Prostate gland (tissue), 2 donors: ENCODE data around the gene NKD2. TPM values are rescaled to one million over a fixed set of nuclear protein-coding genes. Genes with fewer than 3 reads are reported as not detected.
A peak's percentile ranks its signal among the peaks of the same experiment; 100 is the strongest.

Experiments used
- DNase-seq: peaks from one replicate; pipeline ENCODE4 v3.0.0-alpha.2; 2019; ENCODE audit warnings: low spot score
- H3K27ac ChIP-seq, 2 donors: fragments of 200-600 bp; sonication (generic); 2 replicates each; pipeline ENCODE4 v1.5.1; 2017 to 2019
- H3K27me3 ChIP-seq: fragments of 200-600 bp; sonication (generic); replicated peaks from 2 replicates; pipeline ENCODE4 v1.5.1; 2019; ENCODE audit not compliant: insufficient read depth
- H3K36me3 ChIP-seq, 2 donors: fragments of 200-600 bp; sonication (generic); 1 replicate in 1 of 2; 2 replicates in 1 of 2; pipeline versions ENCODE4 v1.5.1 to v1.8.1; 2017 to 2019
- H3K4me1 ChIP-seq: fragments of 200-600 bp; sonication (generic); replicated peaks from 2 replicates; pipeline ENCODE4 v1.5.1; 2019
- H3K4me3 ChIP-seq, 2 donors: fragments of 200-600 bp; sonication (generic); 2 replicates each; pipeline ENCODE4 v1.5.1; 2017 to 2019
- H3K9me3 ChIP-seq: fragments of 200-600 bp; sonication (generic); 2 replicates; pipeline ENCODE4 v1.5.1; 2017
- CTCF ChIP-seq, 4 experiments: fragments of 200-600 bp in 2 of 4; fragments of 450-650 bp in 2 of 4; sonication (generic) in 2 of 4; IDR thresholded peaks; 1 replicate in 3 of 4; 2 replicates in 1 of 4; pipeline ENCODE4 v1.5.1; 2016 to 2019; ENCODE audit warnings: antibody characterized with exemption in 4 of 4, mild to moderate bottlenecking in 2 of 4, moderate library complexity in 2 of 4
- POLR2A ChIP-seq: fragments of 450-650 bp; IDR thresholded peaks from one replicate; pipeline ENCODE4 v1.6.1; 2016; ENCODE audit warnings: antibody characterized with exemption, mild to moderate bottlenecking
- POLR2AphosphoS5 ChIP-seq: sonication (generic); formaldehyde crosslinking; IDR thresholded peaks from one replicate; pipeline ENCODE4 v1.6.1; 2017; ENCODE audit warnings: antibody characterized with exemption
- WGBS: methylation state at CpG from one replicate; pipeline ENCODE4 v1.1.5; 2018; 5-methylcytosine and 5-hydroxymethylcytosine counted together
- intact Hi-C: fragments of 100-400 bp; cut with DNase I; formaldehyde crosslinking; loops from one replicate; pipeline ENCODE4 v1.14.2; 2022
- total RNA-seq, 2 donors: library from RNA; depleted of rRNA; stranded (reverse); fragments of >200 nt; gene quantifications; one replicate each; pipeline ENCODE4 v1.1.0, GENCODE V29; 2016

Gene NKD2
- total RNA-seq, 2 donors from 2014 or later: 2.9 to 22.1 TPM

DNA sequence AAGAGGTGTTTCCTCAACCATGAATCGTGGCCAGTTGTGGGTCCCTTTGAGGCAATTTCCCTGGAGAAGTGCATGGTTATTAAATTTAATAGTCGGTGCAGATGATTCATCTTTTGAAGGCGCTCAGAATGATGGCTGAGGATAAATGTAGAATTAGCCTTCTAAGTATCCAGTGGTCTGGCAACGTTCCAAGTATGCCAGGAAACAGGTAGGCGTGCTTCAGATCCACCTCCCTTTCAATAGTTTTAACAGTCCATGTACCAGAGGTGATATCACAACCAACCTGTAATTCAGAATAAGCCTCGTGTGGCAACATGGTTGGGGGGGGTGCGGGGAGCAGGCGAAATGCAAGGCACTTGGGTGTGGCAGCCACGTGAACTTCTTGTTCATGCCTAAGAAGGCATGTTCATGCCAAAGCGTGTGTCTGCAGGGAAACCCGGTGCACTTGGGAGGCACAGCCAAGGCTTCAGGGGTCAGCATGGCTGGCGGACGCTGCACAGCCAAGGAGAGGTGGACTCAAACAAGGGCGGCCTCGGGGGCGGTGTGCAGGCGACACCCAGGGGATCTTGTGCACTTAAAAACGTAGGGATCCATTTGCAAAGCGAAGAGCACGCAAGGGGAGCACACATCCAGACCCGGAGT is 5.2 kb upstream of the NKD2 start:
- TF ChIP-seq POLR2A (no peak), POLR2AphosphoS5 (peak; percentile 67)
- Histone ChIP-seq H3K27ac (no peak overlapping the region), H3K36me3 (no peaks in the 10 kb centered on the region), H3K4me3 (no peak overlapping the region), H3K9me3 (no peaks in the 10 kb centered on the region), H3K27me3 (no peaks in the 10 kb centered on the region), H3K4me1 (no peaks in the 10 kb centered on the region)
- WGBS: 40% methylated on average over 21 of the region's 21 CpGs
- peak; percentile 88 for DNase-seq
- intact Hi-C loops: loop anchor here (5.0 kb wide), 1 partner anchor 76 kb away; no protein-coding TSS in a partner anchor

DNA sequence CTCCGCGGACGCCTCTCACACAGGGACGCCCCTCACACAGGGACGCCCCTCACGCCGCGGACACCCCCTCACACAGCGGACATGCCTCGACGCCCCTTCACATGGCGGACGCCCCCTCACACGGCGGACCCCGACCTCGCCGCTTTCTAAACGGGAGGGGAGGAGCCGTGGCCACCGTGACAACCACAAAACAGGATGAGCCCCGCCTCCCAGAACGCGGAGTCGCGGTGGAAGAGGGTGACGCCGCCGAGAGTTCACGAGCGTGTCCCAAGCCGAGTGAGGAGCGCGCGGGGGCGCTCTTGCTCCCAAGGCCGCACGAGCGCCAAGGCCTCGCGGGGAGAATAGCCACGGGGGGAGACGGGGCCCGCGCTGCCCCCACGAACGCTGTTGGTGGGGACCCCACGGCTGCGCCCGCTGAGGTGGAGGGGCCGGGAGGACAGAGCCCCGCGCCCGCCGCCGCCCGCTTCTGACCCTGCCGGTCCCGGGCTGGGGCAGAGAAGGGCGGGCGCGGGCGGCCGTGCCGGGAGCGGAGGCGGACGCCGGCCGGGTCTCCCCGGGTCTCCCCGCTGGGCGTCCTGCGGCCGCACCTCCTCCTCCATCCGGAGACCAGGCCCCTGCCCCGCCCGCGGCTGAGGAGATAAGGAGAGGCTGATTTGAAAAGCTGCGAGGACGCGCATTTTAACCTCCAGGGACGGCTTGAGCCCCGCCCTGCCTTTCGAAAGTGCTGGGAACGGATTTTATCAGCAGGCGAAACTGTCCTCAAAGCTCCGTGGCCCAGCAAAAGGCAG is 3.9 kb upstream of the NKD2 start:
- peak; percentile 56 for DNase-seq
- H3K4me1 ChIP-seq: peaks cover 7% of the 10 kb centered on the region
- H3K9me3 ChIP-seq: no peaks in the 10 kb centered on the region
- H3K27ac ChIP-seq: peak overlapping the region; percentile 17 to 39
- intact Hi-C loops: loop anchor here (2.0 to 5.0 kb wide), 3 partner anchors 40 to 133 kb away; no protein-coding TSS in a partner anchor
- H3K4me3 ChIP-seq: peak overlapping the region; percentile 42 to 45
- no peaks in the 10 kb centered on the region for H3K36me3 ChIP-seq
- no peaks in the 10 kb centered on the region for H3K27me3 ChIP-seq
- TF ChIP-seq CTCF (IDR thresholded peaks at IDR 0.05): peak in 2 of 4 experiments; percentile 34 to 41
- no peak for TF ChIP-seq POLR2AphosphoS5
- no peak for TF ChIP-seq POLR2A
- WGBS: 3% methylated on average over 67 of the region's 88 CpGs

DNA sequence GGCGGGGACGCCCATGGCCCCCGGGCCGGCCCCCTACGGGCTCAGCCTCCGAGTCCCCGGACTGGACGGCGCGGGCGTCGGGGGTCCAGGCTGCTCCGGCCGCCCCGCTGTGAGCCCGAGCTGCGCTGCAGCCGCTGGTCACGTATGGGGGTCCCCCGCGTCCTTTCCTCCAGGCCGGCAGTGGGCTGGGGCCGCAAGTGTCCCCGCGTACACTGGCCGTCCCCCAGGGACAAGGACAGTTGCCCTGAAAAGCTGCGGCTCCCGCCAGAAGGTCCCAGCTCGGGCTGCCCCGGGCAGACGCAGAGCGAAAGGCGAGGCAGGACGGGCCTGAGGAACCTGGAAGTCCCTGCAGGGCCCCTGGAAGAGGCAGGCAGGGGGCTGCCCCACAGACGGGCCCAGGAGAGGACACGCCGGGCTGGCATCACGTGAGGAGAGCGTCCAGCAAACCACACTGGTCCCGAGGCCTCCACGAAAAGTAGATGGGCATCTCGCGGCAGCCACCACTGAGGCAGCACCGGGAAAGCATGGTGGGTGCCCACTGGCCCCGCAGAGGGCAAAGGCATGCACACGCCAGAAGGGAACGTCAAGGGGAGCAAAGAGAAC is 3.3 kb upstream of the NKD2 start:
- WGBS: 72% methylated on average over 30 of the region's 47 CpGs
- peak overlapping the region; percentile 17 to 39 for H3K27ac ChIP-seq
- DNase-seq: no peak
- H3K27me3 ChIP-seq: no peaks in the 10 kb centered on the region
- no peaks in the 10 kb centered on the region for H3K9me3 ChIP-seq
- intact Hi-C loops: loop anchor here (2.0 to 5.0 kb wide), 2 partner anchors 41 to 132 kb away; no protein-coding TSS in a partner anchor
- H3K4me1 ChIP-seq: peaks cover 9% of the 10 kb centered on the region
- no peaks in the 10 kb centered on the region for H3K36me3 ChIP-seq
- peak overlapping the region; percentile 42 to 45 for H3K4me3 ChIP-seq
- TF ChIP-seq POLR2A (no peak), CTCF (IDR thresholded peaks at IDR 0.05) (no peak), POLR2AphosphoS5 (no peak)

DNA sequence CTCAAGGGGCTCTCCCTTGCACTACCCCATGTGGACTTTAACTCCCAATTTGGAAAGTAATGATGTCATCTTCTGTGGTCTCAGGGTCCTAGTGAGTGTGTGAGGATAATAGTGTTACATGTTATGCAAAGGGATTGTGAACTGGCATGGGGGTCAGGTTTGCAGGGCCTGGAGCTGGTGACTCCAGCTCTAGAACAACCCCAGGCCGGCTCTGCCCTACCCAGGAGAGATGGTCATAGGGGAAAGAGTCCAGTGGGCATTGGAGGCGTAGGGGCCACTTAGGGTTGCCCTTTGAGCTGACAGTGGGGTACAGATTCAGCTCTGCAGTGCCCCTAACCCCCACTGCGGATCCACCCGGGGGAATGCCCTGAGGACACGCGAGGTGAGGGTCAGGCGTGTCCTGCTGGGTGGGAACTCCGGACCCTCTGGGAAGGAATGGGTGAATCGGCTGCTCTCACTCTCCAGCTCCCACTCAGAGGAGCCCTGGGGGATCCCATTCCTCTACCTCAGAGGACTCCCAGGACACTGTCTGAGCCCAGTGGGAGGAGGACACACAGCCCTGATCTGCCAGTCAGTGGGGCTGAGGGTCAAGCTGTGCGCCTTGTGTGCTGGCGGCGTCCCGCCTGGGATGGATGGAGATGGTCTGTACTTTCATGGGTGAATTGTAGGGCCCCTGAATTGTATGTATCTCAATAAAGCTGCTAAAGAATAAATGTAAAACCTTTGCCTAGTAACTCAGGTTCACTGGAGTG is 2.5 kb upstream of the NKD2 start:
- intact Hi-C loops: loop anchor here (2.0 to 5.0 kb wide), 2 partner anchors 41 to 131 kb away; no protein-coding TSS in a partner anchor
- Histone ChIP-seq H3K4me1 (peaks cover 9% of the 10 kb centered on the region), H3K36me3 (no peaks in the 10 kb centered on the region), H3K9me3 (no peaks in the 10 kb centered on the region), H3K27ac (no peak overlapping the region), H3K4me3 (no peak overlapping the region), H3K27me3 (no peaks in the 10 kb centered on the region)
- no peak for DNase-seq
- 98% methylated on average over 13 of the region's 13 CpGs for WGBS
- no peak for TF ChIP-seq CTCF (IDR thresholded peaks at IDR 0.05)
- TF ChIP-seq POLR2AphosphoS5: no peak
- no peak for TF ChIP-seq POLR2A
